Cerebellar nuclear complex (tissue), 1 donor: ENCODE measurements around the gene BPI.
"Not testable (repeated sequence)": the region's sequence is repeated elsewhere in the genome, so short reads cannot be mapped to it uniquely, and the experiment has no call there.

Source experiments
- DNase-seq, 2 experiments: peaks; one replicate each; lab custom pipeline; 2025; lab: John Stamatoyannopoulos, UW

Gene BPI

GRCh38 chr20:38363004-38363747 is 59.2 kb downstream of the BPI start:
- no peak for DNase-seq

GRCh38 chr20:38369389-38369788 is 65.4 kb downstream of the BPI start:
- DNase-seq: no peak

- no peak for DNase-seq
These were observed 68.8 kb downstream of the BPI start for GRCh38 chr20:38372806-38373205.

- DNase-seq: no peak
These were observed 69.4 kb downstream of the BPI start for GRCh38 chr20:38373231-38373867.

- DNase-seq: no peak
These were observed 69.9 kb downstream of the BPI start for GRCh38 chr20:38373898-38374297.

GRCh38 chr20:38377039-38377685 is 73.2 kb downstream of the BPI start:
- DNase-seq: no peak

GRCh38 chr20:38377838-38378237 is 73.9 kb downstream of the BPI start:
- DNase-seq: not testable (repeated sequence)

GRCh38 chr20:38383147-38383546 is 79.2 kb downstream of the BPI start:
- DNase-seq: no peak

GRCh38 chr20:38386004-38386403 is 82.0 kb downstream of the BPI start:
- DNase-seq: no peak

GRCh38 chr20:38386851-38387250 is 82.9 kb downstream of the BPI start:
- no peak for DNase-seq
